Mesothelial cell of epicardium (in vitro differentiated cells): ENCODE measurements around the gene AP4E1. TPM values are rescaled to one million over a fixed set of nuclear protein-coding genes. Genes with fewer than 3 reads are reported as not detected.

Source experiments
- DNase-seq, 2 experiments: peaks; one replicate each; pipeline ENCODE4 v3.0.0; 2021; ENCODE audit warnings: low spot score in 2 of 2; ENCODE audit not compliant: unreplicated experiment in 2 of 2
- H3K27ac Mint-ChIP-seq: 2 replicates; pipeline ENCODE4 v1.8.0; 2021; ENCODE audit warnings: mixed read lengths
- H3K27me3 Mint-ChIP-seq: 2 replicates; pipeline ENCODE4 v1.8.0; 2021; ENCODE audit warnings: low read depth, mixed read lengths
- H3K36me3 Mint-ChIP-seq: 2 replicates; pipeline ENCODE4 v1.8.0; 2021; ENCODE audit warnings: mixed read lengths
- H3K4me1 Mint-ChIP-seq: 2 replicates; pipeline ENCODE4 v1.8.0; 2021; ENCODE audit warnings: mixed read lengths
- H3K4me3 Mint-ChIP-seq: 2 replicates; pipeline ENCODE4 v1.8.0; 2021; ENCODE audit warnings: mild to moderate bottlenecking, moderate library complexity, mixed read lengths
- H3K9me3 Mint-ChIP-seq: 2 replicates; pipeline ENCODE4 v1.8.0; 2021; ENCODE audit warnings: mixed read lengths
- total RNA-seq: library from RNA; stranded (reverse); gene quantifications from 3 replicates; pipeline ENCODE4 v1.2.1, GENCODE V29; 2021
- TF ChIP-seq, protein P1 (sequence below): fragments of 200-600 bp; sonication (generic); IDR thresholded peaks from one replicate; pipeline ENCODE4 v1.5.0; 2021; ENCODE audit warnings: antibody characterized with exemption; ENCODE audit not compliant: unreplicated experiment

The AP4E1 gene
- total RNA-seq, 1 donor from 2014 or later: 9.7 TPM

DNA sequence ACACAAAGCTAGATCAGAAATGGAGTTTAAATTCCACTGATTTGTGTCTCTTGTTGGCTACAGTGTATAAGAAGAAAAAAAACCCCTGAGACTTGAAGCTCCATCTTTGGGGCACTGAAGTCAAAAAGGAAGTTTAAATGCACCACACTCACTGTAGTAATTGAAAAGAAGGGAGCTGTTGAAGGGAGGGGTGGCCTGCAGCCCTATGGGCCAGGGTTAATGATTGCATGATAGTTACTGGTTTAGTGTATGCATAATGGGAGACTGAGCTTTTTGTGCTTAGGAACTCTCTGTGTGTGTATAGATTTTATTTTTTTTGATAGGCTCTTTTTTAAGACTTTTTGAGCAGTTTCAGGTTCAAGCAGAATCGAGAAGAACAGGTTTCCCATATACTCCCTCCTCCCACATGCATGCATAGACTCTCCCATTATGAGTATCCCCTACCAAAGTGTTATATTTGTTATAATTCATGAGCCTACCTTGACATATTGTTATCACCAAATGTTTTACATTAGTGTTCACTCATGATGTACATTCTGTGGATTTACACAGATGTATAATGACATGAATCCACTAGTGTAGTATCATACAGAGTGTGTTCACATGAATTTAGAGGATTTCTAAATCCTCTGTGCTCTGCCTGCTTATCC lies 98.0 kb downstream of the AP4E1 start:
- no peaks in the 10 kb centered on the region for H3K27me3 Mint-ChIP-seq
- H3K4me1 Mint-ChIP-seq: peaks cover 3% of the 10 kb centered on the region
- no peak overlapping the region for H3K4me3 Mint-ChIP-seq
- no peak for DNase-seq
- TF ChIP-seq, protein P1, sequence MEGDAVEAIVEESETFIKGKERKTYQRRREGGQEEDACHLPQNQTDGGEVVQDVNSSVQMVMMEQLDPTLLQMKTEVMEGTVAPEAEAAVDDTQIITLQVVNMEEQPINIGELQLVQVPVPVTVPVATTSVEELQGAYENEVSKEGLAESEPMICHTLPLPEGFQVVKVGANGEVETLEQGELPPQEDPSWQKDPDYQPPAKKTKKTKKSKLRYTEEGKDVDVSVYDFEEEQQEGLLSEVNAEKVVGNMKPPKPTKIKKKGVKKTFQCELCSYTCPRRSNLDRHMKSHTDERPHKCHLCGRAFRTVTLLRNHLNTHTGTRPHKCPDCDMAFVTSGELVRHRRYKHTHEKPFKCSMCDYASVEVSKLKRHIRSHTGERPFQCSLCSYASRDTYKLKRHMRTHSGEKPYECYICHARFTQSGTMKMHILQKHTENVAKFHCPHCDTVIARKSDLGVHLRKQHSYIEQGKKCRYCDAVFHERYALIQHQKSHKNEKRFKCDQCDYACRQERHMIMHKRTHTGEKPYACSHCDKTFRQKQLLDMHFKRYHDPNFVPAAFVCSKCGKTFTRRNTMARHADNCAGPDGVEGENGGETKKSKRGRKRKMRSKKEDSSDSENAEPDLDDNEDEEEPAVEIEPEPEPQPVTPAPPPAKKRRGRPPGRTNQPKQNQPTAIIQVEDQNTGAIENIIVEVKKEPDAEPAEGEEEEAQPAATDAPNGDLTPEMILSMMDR: no peak
- H3K36me3 Mint-ChIP-seq: peaks cover 39% of the 10 kb centered on the region
- peaks cover 27% of the 10 kb centered on the region for H3K9me3 Mint-ChIP-seq
- H3K27ac Mint-ChIP-seq: no peak overlapping the region

DNA sequence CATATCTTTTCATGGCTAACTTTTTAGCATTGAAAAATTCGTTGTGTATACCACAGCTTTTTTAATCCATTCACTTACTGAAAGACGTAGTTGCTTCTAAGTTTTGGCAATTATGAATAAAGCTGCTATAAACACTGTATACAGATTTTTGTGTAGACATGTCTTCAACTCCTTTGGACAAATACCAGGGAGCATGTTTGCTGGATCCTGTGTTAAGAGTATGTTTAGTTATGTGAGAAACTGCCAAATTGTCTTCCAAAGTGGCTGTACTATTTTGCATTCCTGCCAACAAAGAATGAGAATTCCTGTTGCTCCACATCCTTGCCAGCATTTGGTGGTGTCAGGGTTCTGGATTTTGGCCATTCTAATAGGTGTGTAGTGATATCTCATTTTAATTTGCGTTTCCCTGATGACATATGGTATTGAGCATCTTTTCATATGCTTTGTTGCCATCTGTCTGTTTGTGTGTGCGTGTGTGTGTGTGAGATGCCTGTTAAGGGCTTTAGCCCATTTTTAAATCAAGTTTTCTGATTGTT lies 98.7 kb downstream of the AP4E1 start:
- Mint-ChIP-seq H3K36me3 (peaks cover 35% of the 10 kb centered on the region), H3K4me3 (no peak overlapping the region), H3K27ac (no peak overlapping the region), H3K4me1 (peaks cover 3% of the 10 kb centered on the region), H3K27me3 (no peaks in the 10 kb centered on the region), H3K9me3 (peaks cover 27% of the 10 kb centered on the region)
- DNase-seq: no peak
- TF ChIP-seq, protein P1: no peak

DNA sequence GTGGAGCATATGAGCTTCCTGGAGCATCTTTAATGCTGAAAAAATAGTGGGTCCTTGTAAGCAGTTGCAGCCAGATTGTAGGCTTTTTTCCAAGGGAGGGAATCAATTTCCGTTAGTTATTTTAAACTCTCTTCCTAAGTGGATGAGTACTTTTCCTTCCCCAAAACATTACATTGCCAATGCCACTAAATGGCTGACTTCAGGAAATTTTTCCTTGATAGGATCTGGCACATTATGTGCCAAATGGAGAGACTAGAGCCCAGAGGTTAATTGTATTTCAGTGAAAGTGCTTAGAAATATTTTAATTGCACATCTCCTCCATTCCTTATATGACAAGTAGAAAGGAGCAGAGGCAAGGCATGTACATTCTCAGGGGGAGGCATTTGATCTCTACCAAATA lies 102.7 kb downstream of the AP4E1 start:
- peaks cover 2% of the 10 kb centered on the region for H3K4me1 Mint-ChIP-seq
- no peak overlapping the region for H3K27ac Mint-ChIP-seq
- H3K4me3 Mint-ChIP-seq: no peak overlapping the region
- peaks cover 32% of the 10 kb centered on the region for H3K9me3 Mint-ChIP-seq
- no peaks in the 10 kb centered on the region for H3K27me3 Mint-ChIP-seq
- peaks cover 27% of the 10 kb centered on the region for H3K36me3 Mint-ChIP-seq
- no peak for DNase-seq
- TF ChIP-seq, protein P1: no peak

DNA sequence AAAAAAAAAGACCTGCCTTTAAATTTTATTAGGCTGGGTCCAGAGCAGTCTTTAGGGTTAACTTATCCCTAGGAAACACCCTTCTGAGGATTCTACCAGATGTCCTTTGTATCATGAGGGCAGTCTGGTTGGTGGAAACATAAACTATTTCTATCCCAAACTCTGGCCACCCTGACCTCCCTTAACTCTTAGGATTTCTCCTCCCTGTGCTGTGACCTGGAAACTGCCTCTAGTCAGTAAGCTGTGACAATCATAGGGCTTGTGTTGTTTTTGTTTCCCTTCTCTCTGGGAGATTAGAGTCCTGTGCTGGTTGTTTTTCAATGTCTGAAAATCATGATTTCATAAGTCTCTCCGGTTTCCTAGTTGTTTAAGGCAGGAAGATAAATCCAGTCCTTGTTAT lies 108.1 kb downstream of the AP4E1 start:
- Mint-ChIP-seq H3K27ac (peak overlapping the region; percentile 37), H3K4me3 (no peak overlapping the region), H3K9me3 (peaks cover 26% of the 10 kb centered on the region), H3K36me3 (peaks cover 8% of the 10 kb centered on the region), H3K27me3 (no peaks in the 10 kb centered on the region), H3K4me1 (peaks cover 5% of the 10 kb centered on the region)
- no peak for DNase-seq
- TF ChIP-seq, protein P1: no peak

DNA sequence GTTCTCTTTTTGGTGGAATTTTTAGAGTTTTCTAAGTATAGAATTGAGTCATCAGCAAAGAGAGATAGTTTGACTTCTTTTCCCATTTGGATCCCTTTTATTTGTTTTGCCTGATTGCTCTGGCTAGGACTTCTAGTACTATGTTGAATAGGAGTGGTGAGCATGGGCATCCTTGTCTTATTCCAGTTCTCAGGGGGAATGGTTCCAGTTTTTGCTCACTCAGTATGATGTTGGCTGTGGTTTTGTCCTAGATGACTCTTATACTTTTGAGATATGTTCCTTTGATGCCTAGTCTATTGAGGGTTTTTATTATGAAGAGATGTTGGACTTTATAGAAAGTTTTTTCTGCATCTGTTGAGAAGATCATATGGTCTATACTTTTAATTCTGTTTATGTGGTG lies 113.7 kb downstream of the AP4E1 start:
- Mint-ChIP-seq H3K27me3 (no peaks in the 10 kb centered on the region), H3K27ac (no peak overlapping the region), H3K4me3 (no peak overlapping the region), H3K9me3 (peaks cover 21% of the 10 kb centered on the region), H3K4me1 (peaks cover 3% of the 10 kb centered on the region), H3K36me3 (peaks cover 8% of the 10 kb centered on the region)
- DNase-seq: no peak
- TF ChIP-seq, protein P1: no peak
